ENCODE data around the gene ATG101.

- no peak for TF ChIP-seq EZH2 (IDR thresholded peaks at IDR 0.05; ENCODE audit: low read depth)
- no peak for TF ChIP-seq CTCF (conservative IDR thresholded peaks at IDR 0.05)
These were observed 31.3 kb upstream of the ATG101 start for GRCh38 chr12:52038447-52038846.

Data from PC-9 (cell line).